AML-193 (cell line): ENCODE measurements around the gene OR2AJ1.
A peak's percentile ranks its signal among the peaks of the same experiment; 100 is the strongest.

Experiments
- DNase-seq, 2 experiments: peaks; one replicate each; lab custom pipeline; 2025; lab: John Stamatoyannopoulos, UW

Gene OR2AJ1

GRCh38 chr1:247924868-247925267 is at the start of gene OR2AJ1:
Gene OR2AJ1, plus strand, starts transcription at chr1:247924889. Its CDS starts 8,880 bp downstream, at chr1:247933769.
- DNase-seq = no peak

GRCh38 chr1:247883346-247883745 is 41.3 kb upstream of the OR2AJ1 start:
- no peak for DNase-seq

- DNase-seq = no peak
These were observed 39.8 kb upstream of the OR2AJ1 start for GRCh38 chr1:247884797-247885413.

GRCh38 chr1:247895163-247895637 is 29.5 kb upstream of the OR2AJ1 start, which contains the start of gene OR2W3:
Gene OR2W3, plus strand, starts transcription at chr1:247895587. Its CDS starts 0 bp downstream, at chr1:247895587.
- no peak for DNase-seq

- DNase-seq = no peak
These were observed 28.7 kb upstream of the OR2AJ1 start for GRCh38 chr1:247895976-247896375.

GRCh38 chr1:247904122-247904521 is 20.6 kb upstream of the OR2AJ1 start:
- DNase-seq = no peak

- DNase-seq = no peak
These were observed 19.5 kb upstream of the OR2AJ1 start for GRCh38 chr1:247905181-247905580.

- no peak for DNase-seq
These were observed 18.7 kb upstream of the OR2AJ1 start for GRCh38 chr1:247905910-247906503.

- peak; percentile 12 to 17 for DNase-seq
These were observed 18.1 kb upstream of the OR2AJ1 start for GRCh38 chr1:247906504-247907047.

- no peak for DNase-seq
These were observed 15.9 kb upstream of the OR2AJ1 start for GRCh38 chr1:247908766-247909165.

GRCh38 chr1:247913786-247914185 is 10.9 kb upstream of the OR2AJ1 start:
- DNase-seq = no peak

GRCh38 chr1:247914941-247915662 is 9.6 kb upstream of the OR2AJ1 start:
- no peak for DNase-seq

- no peak for DNase-seq
These were observed 4.7 kb upstream of the OR2AJ1 start, which contains the start of gene OR2T8 for GRCh38 chr1:247919952-247920351. Gene OR2T8, plus strand, starts transcription at chr1:247920252. Its CDS starts 766 bp downstream, at chr1:247921018.

GRCh38 chr1:247923941-247924340 is 748 bp upstream of the OR2AJ1 start:
- DNase-seq = no peak

GRCh38 chr1:247933989-247934388 is 9.3 kb downstream of the OR2AJ1 start:
- DNase-seq = no peak

GRCh38 chr1:247935781-247936180 is 11.1 kb downstream of the OR2AJ1 start:
- DNase-seq = no peak

GRCh38 chr1:247936415-247936814 is 11.7 kb downstream of the OR2AJ1 start:
- no peak for DNase-seq

- peak; percentile 72 to 86 for DNase-seq
These were observed 12.5 kb downstream of the OR2AJ1 start for GRCh38 chr1:247936965-247937734.

- DNase-seq = no peak
These were observed 17.9 kb downstream of the OR2AJ1 start for GRCh38 chr1:247942624-247943023.

GRCh38 chr1:247948558-247948957 is 23.9 kb downstream of the OR2AJ1 start, which contains the start of gene OR2L8:
Gene OR2L8, plus strand, starts transcription at chr1:247948858. Its CDS starts 0 bp downstream, at chr1:247948858.
- no peak for DNase-seq

GRCh38 chr1:247953408-247953807 is 28.7 kb downstream of the OR2AJ1 start:
- no peak for DNase-seq

GRCh38 chr1:247961791-247962190 is 37.1 kb downstream of the OR2AJ1 start:
- DNase-seq = no peak
